Neural crest cell (in vitro differentiated cells): ENCODE data around the gene GLRX2. TPM values are rescaled to one million over a fixed set of nuclear protein-coding genes. Genes with fewer than 3 reads are reported as not detected.
A peak's percentile ranks its signal among the peaks of the same experiment; 100 is the strongest.
"Not testable (repeated sequence)": the region's sequence is repeated elsewhere in the genome, so short reads cannot be mapped to it uniquely, and the experiment has no call there.

Source experiments
- DNase-seq: peaks from one replicate; pipeline ENCODE4 v3.0.0; 2021; ENCODE audit warnings: low read depth, mixed read lengths, low spot score
- H3K27ac Mint-ChIP-seq: one replicate; pipeline ENCODE4 v1.8.0; 2021; ENCODE audit warnings: mild to moderate bottlenecking, mixed read lengths; ENCODE audit not compliant: unreplicated experiment
- H3K27me3 Mint-ChIP-seq: 2 replicates; pipeline ENCODE4 v1.8.0; 2021; ENCODE audit warnings: low read depth, mild to moderate bottlenecking, mixed read lengths
- H3K36me3 Mint-ChIP-seq: 2 replicates; pipeline ENCODE4 v1.8.0; 2021; ENCODE audit warnings: low read depth, mild to moderate bottlenecking, mixed read lengths
- H3K4me1 Mint-ChIP-seq: 2 replicates; pipeline ENCODE4 v1.8.0; 2021; ENCODE audit warnings: mixed read lengths
- H3K4me3 Mint-ChIP-seq: one replicate; pipeline ENCODE4 v1.8.0; 2021; ENCODE audit warnings: mild to moderate bottlenecking, mixed read lengths
- H3K9me3 Mint-ChIP-seq: 2 replicates; pipeline ENCODE4 v1.8.0; 2021; ENCODE audit warnings: mixed read lengths
- CTCF ChIP-seq: fragments of 200-600 bp; sonication (generic); conservative IDR thresholded peaks from 2 replicates; pipeline ENCODE4 v1.5.0; 2021; ENCODE audit warnings: antibody characterized with exemption, mild to moderate bottlenecking
- total RNA-seq: library from RNA; stranded (reverse); gene quantifications from 2 replicates; pipeline ENCODE4 v1.2.1, GENCODE V29; 2021

The GLRX2 gene
- total RNA-seq, 1 donor from 2014 or later = 18.3 TPM

DNA sequence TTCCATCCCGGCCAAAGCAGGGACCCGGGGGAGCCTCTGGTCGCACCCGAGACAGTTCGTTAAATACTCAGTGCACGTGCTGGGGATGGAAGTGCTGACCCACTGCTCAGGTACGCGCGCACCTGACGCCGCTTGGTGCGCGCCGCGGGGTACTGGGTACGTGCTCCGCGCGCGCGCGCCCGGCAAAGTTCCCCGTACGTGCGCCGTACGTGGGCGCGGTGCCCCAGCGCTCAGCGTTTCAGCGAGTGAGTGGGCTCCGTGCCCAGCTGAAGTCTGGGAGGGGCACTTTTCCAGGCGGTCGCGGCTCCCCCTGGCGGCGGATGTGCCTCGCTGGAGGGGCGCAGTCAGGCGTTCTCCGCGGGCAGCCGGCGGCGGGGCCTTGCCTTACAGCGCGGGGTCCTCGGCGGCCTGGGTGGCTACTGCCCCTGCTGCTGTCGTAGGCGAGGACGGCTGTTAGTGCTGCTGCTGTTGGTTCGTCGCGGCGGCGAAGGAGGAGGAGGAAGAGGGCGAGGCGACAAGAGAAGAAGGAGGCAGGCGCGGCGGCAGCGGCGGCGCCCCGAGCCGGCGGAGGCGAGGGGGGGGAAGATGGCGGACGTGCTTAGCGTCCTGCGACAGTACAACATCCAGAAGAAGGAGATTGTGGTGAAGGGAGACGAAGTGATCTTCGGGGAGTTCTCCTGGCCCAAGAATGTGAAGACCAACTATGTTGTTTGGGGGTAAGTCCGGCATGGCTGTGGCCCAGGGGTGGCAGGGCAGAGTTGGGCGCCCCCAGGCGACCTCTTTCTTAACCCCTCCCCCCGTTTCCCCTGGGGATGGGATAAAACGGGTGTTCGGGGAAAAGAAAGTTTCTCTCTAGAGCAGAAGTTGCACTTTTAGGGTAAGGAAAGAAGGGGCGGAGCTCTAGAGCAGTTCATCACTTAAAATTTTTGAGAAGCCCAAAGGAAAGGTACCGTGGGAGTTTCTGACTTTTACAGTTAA, 16.7 kb upstream of the GLRX2 start, which contains the start of gene CDC73:
CDC73 (plus strand) TSS at position 416 of the 978 bp plus-strand sequence; CDS start at position 586, 170 bp downstream.
- peak; percentile 100 for DNase-seq
- peak within 1 kb of the TSS; percentile 94 for H3K27ac Mint-ChIP-seq
- H3K9me3 Mint-ChIP-seq = no peaks in the 10 kb centered on the region
- H3K4me1 Mint-ChIP-seq = peaks cover 22% of the 10 kb centered on the region
- peak; percentile 99 for TF ChIP-seq CTCF
- H3K36me3 Mint-ChIP-seq = peaks cover 2% of the 10 kb centered on the region
- peak within 1 kb of the TSS; percentile 95 for H3K4me3 Mint-ChIP-seq
- peaks cover 2% of the 10 kb centered on the region for H3K27me3 Mint-ChIP-seq

- Mint-ChIP-seq H3K27me3 (peaks cover 2% of the 10 kb centered on the region), H3K4me3 (peak overlapping the region; percentile 95), H3K36me3 (peaks cover 1% of the 10 kb centered on the region), H3K9me3 (no peaks in the 10 kb centered on the region), H3K4me1 (peaks cover 29% of the 10 kb centered on the region), H3K27ac (no peak overlapping the region)
- TF ChIP-seq CTCF = no peak
- DNase-seq = no peak
Measured at GRCh38 chr1:193120604-193121166, 15.5 kb upstream of the GLRX2 start.

DNA sequence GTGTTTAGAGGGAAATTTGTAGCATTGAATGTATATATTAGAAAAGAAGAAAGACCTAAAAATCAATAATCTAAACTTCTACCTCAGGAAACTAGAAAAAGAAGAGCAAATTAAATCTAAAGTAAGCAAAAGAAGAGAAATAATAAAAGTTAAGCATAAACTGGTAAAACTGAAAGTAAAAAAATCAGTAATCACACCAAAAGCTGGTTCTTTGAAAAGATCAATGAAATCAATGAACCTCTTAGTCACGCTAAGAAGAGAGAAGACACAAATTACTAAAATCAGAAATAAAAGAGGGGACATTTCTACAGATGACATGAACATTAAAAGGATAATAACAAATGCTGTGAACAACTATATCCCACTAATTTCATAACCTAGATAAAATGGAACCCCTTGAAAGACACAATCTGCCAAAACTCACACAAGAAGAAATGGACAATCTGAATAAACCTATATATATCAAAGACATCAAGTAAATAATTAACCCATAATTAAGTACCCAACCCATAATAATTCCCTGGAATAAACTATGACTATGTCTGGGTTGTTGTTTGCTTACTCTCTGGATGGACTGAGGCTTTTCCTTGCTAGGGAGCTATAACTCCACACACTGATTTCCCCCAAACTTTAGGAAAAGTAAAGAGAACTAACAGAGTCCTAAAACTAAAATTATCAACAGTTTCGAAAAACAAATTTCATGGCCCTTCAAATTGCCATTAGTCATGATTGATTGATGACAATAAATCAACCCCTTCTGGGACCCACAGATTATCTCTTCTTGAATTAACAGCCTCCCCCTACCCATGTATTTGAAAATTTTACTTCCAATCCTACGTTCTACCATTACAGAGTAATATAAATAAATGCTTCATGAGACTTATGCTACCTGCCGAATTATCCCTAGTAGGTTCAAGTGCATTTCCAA, 13.9 kb upstream of the GLRX2 start:
- Mint-ChIP-seq H3K36me3 (no peaks in the 10 kb centered on the region), H3K27ac (no peak overlapping the region), H3K4me3 (peak overlapping the region; percentile 20), H3K27me3 (peaks cover 2% of the 10 kb centered on the region), H3K9me3 (no peaks in the 10 kb centered on the region), H3K4me1 (peaks cover 33% of the 10 kb centered on the region)
- TF ChIP-seq CTCF = no peak
- DNase-seq = no peak

DNA sequence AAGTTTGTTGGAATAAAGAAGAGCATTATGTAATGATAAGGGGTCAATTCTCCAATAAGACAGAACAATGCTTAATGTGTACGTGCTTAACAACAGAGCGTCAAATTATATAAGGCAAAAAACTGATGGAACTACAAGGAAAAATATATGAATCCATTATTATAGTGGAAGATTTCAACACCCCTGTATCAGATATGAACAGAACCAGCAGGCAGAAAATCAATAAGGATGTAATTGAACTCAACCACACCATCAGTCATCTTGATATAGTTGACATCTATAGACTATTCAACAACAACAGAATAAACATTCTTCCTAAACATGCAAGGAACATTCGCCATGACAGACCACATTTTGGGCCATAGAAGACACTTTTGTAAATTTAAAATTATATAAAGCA, 13.0 kb upstream of the GLRX2 start:
- TF ChIP-seq CTCF = no peak
- Mint-ChIP-seq H3K27me3 (peaks cover 2% of the 10 kb centered on the region), H3K4me3 (peak overlapping the region; percentile 20), H3K36me3 (no peaks in the 10 kb centered on the region), H3K27ac (no peak overlapping the region), H3K9me3 (no peaks in the 10 kb centered on the region), H3K4me1 (peaks cover 34% of the 10 kb centered on the region)
- DNase-seq = no peak

DNA sequence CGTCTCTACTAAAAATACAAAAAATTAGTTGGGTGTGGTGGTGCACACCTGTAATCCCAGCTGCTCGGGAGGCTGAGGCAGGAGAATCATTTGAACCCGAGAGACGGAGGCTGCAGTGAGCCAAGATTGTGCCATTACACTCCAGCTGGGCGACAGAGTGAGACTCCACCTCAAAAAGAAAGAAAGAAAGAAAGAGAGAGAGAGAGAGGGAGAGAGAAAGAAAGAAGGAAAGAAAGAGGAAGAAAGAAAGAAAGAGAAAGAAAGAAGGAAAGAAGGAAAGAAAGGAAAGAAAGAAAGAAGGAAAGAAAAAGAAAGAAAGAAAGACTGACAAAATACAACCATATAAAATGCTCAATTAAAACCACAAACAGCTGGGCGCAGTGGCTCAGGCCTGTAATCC, 12.0 kb upstream of the GLRX2 start:
- Mint-ChIP-seq H3K4me3 (peak overlapping the region; percentile 54), H3K4me1 (peaks cover 31% of the 10 kb centered on the region)
- not testable (repeated sequence) for H3K27ac Mint-ChIP-seq, H3K36me3 Mint-ChIP-seq, H3K9me3 Mint-ChIP-seq, DNase-seq, H3K27me3 Mint-ChIP-seq
